DOHH2 (cell line): Measurements from ENCODE around the gene DDHD1.
"Not testable (repeated sequence)": the region's sequence is repeated elsewhere in the genome, so short reads cannot be mapped to it uniquely, and the experiment has no call there.

Experiments
- H3F3A ChIP-seq: fragments of 200-600 bp; sonication (generic), shearing (Covaris generic); 2 replicates; pipeline ENCODE4 v1.6.0; 2016; ENCODE audit warnings: antibody characterized with exemption, mild to moderate bottlenecking; ENCODE audit not compliant: control insufficient read depth, insufficient read depth
- H3K27ac ChIP-seq: fragments of 200-600 bp; sonication (generic); 2 replicates; pipeline ENCODE4 v1.5.1; 2014; ENCODE audit warnings: low read depth, mild to moderate bottlenecking, low read length, moderate library complexity
- H3K27me3 ChIP-seq: fragments of 200-600 bp; sonication (generic); 2 replicates; pipeline ENCODE4 v1.6.1; 2014; ENCODE audit warnings: mild to moderate bottlenecking, low read length, mixed read lengths; ENCODE audit not compliant: control insufficient read depth
- H3K36me3 ChIP-seq: fragments of 200-600 bp; sonication (generic); 2 replicates; pipeline ENCODE4 v1.6.1; 2014; ENCODE audit warnings: mild to moderate bottlenecking, low read length, moderate library complexity, mixed read lengths; ENCODE audit not compliant: control insufficient read depth
- H3K4me1 ChIP-seq: fragments of 200-600 bp; sonication (generic); 2 replicates; pipeline ENCODE4 v1.6.1; 2014; ENCODE audit warnings: mild to moderate bottlenecking, low read length, mixed read lengths; ENCODE audit not compliant: control insufficient read depth
- H3K4me2 ChIP-seq: fragments of 200-600 bp; sonication (generic); 2 replicates; pipeline ENCODE4 v1.6.0; 2014; ENCODE audit warnings: mild to moderate bottlenecking, low read length, moderate library complexity
- H3K4me3 ChIP-seq: fragments of 200-600 bp; sonication (generic); 2 replicates; pipeline ENCODE4 v1.5.1; 2014; ENCODE audit warnings: mild to moderate bottlenecking, low read length, mixed read lengths
- H3K79me2 ChIP-seq: fragments of 200-600 bp; sonication (generic); 2 replicates; pipeline ENCODE4 v1.6.1; 2014; ENCODE audit warnings: mild to moderate bottlenecking, low read length, mixed read lengths; ENCODE audit not compliant: control insufficient read depth
- H3K9me2 ChIP-seq: fragments of 200-600 bp; sonication (generic); replicated peaks from 2 replicates; pipeline ENCODE4 v1.6.1; 2014; ENCODE audit warnings: mild to moderate bottlenecking, low read length, mixed read lengths; ENCODE audit not compliant: control insufficient read depth
- H3K9me3 ChIP-seq: fragments of 200-600 bp; sonication (generic); 2 replicates; pipeline ENCODE4 v1.6.1; 2014; ENCODE audit warnings: antibody characterized with exemption, low read length, mixed read lengths; ENCODE audit not compliant: control insufficient read depth, insufficient read depth
- H4K20me1 ChIP-seq: fragments of 200-600 bp; sonication (generic); 2 replicates; pipeline ENCODE4 v1.6.0; 2014; ENCODE audit warnings: low read depth, mild to moderate bottlenecking, antibody characterized with exemption, low read length, moderate library complexity; ENCODE audit not compliant: control insufficient read depth, insufficient read depth
- EZH2phosphoT487 ChIP-seq: fragments of 200-600 bp; sonication (generic); IDR thresholded peaks from 2 replicates; pipeline ENCODE4 v1.6.1; 2017; ENCODE audit warnings: borderline replicate concordance, mild to moderate bottlenecking, antibody characterized with exemption, low read length, moderate library complexity, mixed read lengths
- TF ChIP-seq, protein P1 (sequence below): fragments of 200-600 bp; sonication (generic); IDR thresholded peaks from one replicate; pipeline ENCODE4 v1.5.1; 2014; ENCODE audit warnings: antibody characterized with exemption, mild to moderate bottlenecking, low read depth, low read length; ENCODE audit not compliant: poor library complexity, severe bottlenecking

The DDHD1 gene

DNA sequence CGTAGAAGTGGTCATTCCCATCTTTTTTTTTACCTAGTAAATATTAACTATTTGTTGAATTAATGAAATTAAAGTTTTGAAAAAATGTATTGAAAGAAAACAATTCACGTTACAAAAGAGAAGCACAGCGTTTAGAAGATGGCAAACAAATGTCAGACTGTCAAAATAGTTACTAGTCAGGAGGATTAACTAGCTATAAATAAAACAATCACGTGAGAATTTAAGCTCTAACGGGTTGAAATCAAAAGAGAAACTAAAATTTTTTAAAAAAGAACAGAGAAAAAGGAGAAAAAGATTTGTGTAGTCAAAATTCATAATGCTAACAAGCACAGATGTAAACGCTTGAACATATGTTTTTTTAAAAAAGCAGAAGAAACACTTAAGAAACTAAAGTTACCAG lies 26.4 kb downstream of the DDHD1 start:
- H3K4me2 ChIP-seq, result peak overlapping the region; percentile 65
- no peaks in the 10 kb centered on the region for H3K36me3 ChIP-seq
- peaks cover 3% of the 10 kb centered on the region; the same call in 1 of the 2 replicates for H3K9me3 ChIP-seq
- H3F3A ChIP-seq, result no peaks in the 10 kb centered on the region; the same call in 1 of the 2 replicates
- H3K4me3 ChIP-seq, result peak overlapping the region; percentile 55
- TF ChIP-seq, protein P1, sequence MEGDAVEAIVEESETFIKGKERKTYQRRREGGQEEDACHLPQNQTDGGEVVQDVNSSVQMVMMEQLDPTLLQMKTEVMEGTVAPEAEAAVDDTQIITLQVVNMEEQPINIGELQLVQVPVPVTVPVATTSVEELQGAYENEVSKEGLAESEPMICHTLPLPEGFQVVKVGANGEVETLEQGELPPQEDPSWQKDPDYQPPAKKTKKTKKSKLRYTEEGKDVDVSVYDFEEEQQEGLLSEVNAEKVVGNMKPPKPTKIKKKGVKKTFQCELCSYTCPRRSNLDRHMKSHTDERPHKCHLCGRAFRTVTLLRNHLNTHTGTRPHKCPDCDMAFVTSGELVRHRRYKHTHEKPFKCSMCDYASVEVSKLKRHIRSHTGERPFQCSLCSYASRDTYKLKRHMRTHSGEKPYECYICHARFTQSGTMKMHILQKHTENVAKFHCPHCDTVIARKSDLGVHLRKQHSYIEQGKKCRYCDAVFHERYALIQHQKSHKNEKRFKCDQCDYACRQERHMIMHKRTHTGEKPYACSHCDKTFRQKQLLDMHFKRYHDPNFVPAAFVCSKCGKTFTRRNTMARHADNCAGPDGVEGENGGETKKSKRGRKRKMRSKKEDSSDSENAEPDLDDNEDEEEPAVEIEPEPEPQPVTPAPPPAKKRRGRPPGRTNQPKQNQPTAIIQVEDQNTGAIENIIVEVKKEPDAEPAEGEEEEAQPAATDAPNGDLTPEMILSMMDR, result no peak
- TF ChIP-seq EZH2phosphoT487, result no peak
- peaks cover 96% of the 10 kb centered on the region for H3K79me2 ChIP-seq
- H3K27me3 ChIP-seq, result no peaks in the 10 kb centered on the region
- no peaks in the 10 kb centered on the region for H3K9me2 ChIP-seq
- H3K27ac ChIP-seq, result peak overlapping the region; percentile 46
- peaks cover 26% of the 10 kb centered on the region for H3K4me1 ChIP-seq
- no peaks in the 10 kb centered on the region for H4K20me1 ChIP-seq

DNA sequence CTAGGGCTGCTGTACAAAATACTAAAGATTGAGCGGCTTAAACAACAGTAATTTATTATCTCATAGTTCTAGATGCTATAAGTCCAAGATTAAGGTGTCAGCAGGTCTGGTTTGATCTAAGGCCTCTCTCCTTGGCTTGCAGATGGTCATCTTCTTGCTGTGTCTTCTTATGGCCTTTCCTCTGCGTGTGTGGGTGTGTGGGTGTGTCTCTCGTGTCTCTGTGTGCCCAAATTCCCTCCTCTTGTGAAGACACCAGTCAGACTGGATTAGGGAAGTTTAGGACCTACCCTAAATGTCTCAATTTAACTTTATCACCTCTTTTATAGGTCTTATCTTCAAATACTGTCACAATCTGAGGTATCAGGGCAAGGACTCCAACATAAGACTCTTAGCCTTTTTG lies 28.3 kb downstream of the DDHD1 start:
- H3K79me2 ChIP-seq, result peaks cover 96% of the 10 kb centered on the region
- H3K27ac ChIP-seq, result no peak overlapping the region
- H3K4me2 ChIP-seq, result no peak overlapping the region
- no peaks in the 10 kb centered on the region for H3K9me2 ChIP-seq
- no peaks in the 10 kb centered on the region for H3K27me3 ChIP-seq
- H3K4me1 ChIP-seq, result peaks cover 26% of the 10 kb centered on the region
- TF ChIP-seq, protein P1, result no peak
- TF ChIP-seq EZH2phosphoT487, result no peak
- H3F3A ChIP-seq, result no peaks in the 10 kb centered on the region; the same call in 1 of the 2 replicates
- no peaks in the 10 kb centered on the region for H4K20me1 ChIP-seq
- no peak overlapping the region for H3K4me3 ChIP-seq
- H3K36me3 ChIP-seq, result no peaks in the 10 kb centered on the region
- H3K9me3 ChIP-seq, result peaks cover 7% of the 10 kb centered on the region; the same call in 1 of the 2 replicates

DNA sequence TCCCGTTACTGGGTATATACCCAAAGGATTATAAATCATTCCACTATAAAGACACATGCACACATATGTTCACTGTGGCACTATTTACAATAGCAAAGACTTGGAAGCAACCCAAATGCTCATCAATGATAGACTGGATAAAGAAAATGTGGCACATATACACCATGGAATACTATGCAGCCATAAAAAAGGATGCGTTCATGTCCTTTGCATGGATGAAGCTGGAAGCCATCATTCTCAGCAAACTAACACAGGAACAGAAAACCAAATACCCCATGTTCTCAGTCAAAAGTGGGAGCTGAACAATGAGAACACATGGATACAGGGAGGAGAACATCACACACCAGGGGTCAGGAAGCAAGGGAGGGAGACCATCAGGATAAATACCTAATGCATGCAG lies 31.7 kb downstream of the DDHD1 start:
- H3K9me2 ChIP-seq, H3K4me2 ChIP-seq, H3K9me3 ChIP-seq, H3K4me3 ChIP-seq, H3K27ac ChIP-seq, H4K20me1 ChIP-seq, H3F3A ChIP-seq, H3K4me1 ChIP-seq, H3K27me3 ChIP-seq, H3K36me3 ChIP-seq: not testable (repeated sequence)
- peaks cover 96% of the 10 kb centered on the region for H3K79me2 ChIP-seq

DNA sequence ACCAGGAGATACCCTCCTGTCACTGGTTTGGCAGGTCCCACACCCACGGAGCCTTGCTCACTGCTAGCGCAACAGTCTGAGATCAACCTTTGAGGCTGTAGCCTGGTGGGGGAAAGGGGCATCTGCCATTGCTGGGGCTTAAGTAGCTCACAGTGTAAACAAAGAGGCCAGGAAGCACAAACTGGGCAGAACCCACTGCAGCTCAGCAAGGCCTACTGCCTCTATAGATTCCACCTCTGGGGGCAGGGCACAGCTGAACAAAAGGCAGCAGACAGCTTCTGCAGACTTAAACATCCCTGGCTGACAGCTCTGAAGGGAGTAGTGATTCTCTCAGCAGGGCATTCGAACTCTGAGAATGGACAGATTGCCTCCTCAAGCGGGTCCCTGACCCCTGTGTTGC lies 35.6 kb downstream of the DDHD1 start:
- H3K27ac ChIP-seq, H3K9me3 ChIP-seq, H3K9me2 ChIP-seq, H3F3A ChIP-seq, H3K27me3 ChIP-seq, H3K4me2 ChIP-seq, H3K4me1 ChIP-seq, H3K4me3 ChIP-seq, H3K36me3 ChIP-seq, H4K20me1 ChIP-seq: not testable (repeated sequence)
- peaks cover 99% of the 10 kb centered on the region for H3K79me2 ChIP-seq
